Gastrocnemius medialis (tissue), 4 donors: ENCODE results near the gene LRRC45. TPM values are rescaled to one million over a fixed set of nuclear protein-coding genes. Genes with fewer than 3 reads are reported as not detected.

Source experiments
- ATAC-seq, 2 donors: fragments of 150-250 bp; one replicate each; pipeline ENCODE4 v1.9.1; 2016
- DNase-seq, 2 donors: peaks; one replicate each; pipeline ENCODE4 v3.0.0-alpha.2; 2019
- H3K27ac ChIP-seq, 4 donors: fragments of 200-600 bp; sonication (generic); 1 replicate in 1 of 4; 2 replicates in 3 of 4; pipeline ENCODE4 v1.5.1; 2016 to 2018; ENCODE audit warnings: mild to moderate bottlenecking in 2 of 4, moderate library complexity in 1 of 4
- H3K27me3 ChIP-seq, 3 donors: fragments of 200-600 bp; sonication (generic) in 2 of 3; 1 replicate in 1 of 3; 2 replicates in 2 of 3; pipeline versions ENCODE4 v1.5.1 to v1.6.0; 2016 to 2019; ENCODE audit warnings: mild to moderate bottlenecking in 1 of 3, moderate library complexity in 1 of 3
- H3K36me3 ChIP-seq, 2 donors: fragments of 200-600 bp; sonication (generic) in 1 of 2; one replicate each; pipeline ENCODE4 v1.5.1; 2017 to 2018
- H3K4me1 ChIP-seq, 2 donors: fragments of 200-600 bp; sonication (generic) in 1 of 2; one replicate each; pipeline ENCODE4 v1.5.1; 2016 to 2017; ENCODE audit warnings: mild to moderate bottlenecking in 2 of 2
- H3K4me3 ChIP-seq, 4 donors: fragments of 200-600 bp; sonication (generic) in 3 of 4; 1 replicate in 1 of 4; 2 replicates in 3 of 4; pipeline ENCODE4 v1.5.1; 2016 to 2019; ENCODE audit warnings: mild to moderate bottlenecking in 2 of 4
- H3K9me3 ChIP-seq, 3 donors: fragments of 200-600 bp; sonication (generic) in 2 of 3; 1 replicate in 1 of 3; 2 replicates in 2 of 3; pipeline ENCODE4 v1.5.1; 2016 to 2019
- POLR2A ChIP-seq, 2 donors: fragments of 450-650 bp; IDR thresholded peaks; one replicate each; pipeline ENCODE4 v1.6.1; 2017; ENCODE audit warnings: antibody characterized with exemption in 2 of 2, mild to moderate bottlenecking in 2 of 2, moderate library complexity in 2 of 2
- in situ Hi-C, 4 donors: fragments of 200-750 bp; cut with MboI; loops; one replicate each; pipeline versions ENCODE4 v1.15.0 to v1.8.0; 2017; ENCODE audit warnings: low sequenced_read_pairs in 4 of 4
- intact Hi-C: fragments of 100-400 bp; cut with DNase I; formaldehyde crosslinking; loops from one replicate; pipeline ENCODE4 v1.15.1; 2023; ENCODE audit warnings: low total_unique reads
- total RNA-seq, 4 donors: library from RNA; depleted of rRNA; stranded (reverse); fragments of >200 nt; gene quantifications; one replicate each; pipeline versions ENCODE4 v1.1.0 to v1.2.3, GENCODE V29; 2016
- TF ChIP-seq, protein P1 (sequence below), 5 experiments: fragments of 450-650 bp in 3 of 5; fragments of 200-600 bp in 2 of 5; sonication (generic) in 2 of 5; IDR thresholded peaks in 4 of 5; conservative IDR thresholded peaks in 1 of 5; 1 replicate in 4 of 5; 2 replicates in 1 of 5; pipeline ENCODE4 v1.5.1; 2016 to 2019; ENCODE audit warnings: antibody characterized with exemption in 5 of 5, mild to moderate bottlenecking in 3 of 5, moderate library complexity in 3 of 5

LRRC45 gene
- total RNA-seq, 4 donors from 2014 or later, result 1.1 to 5.0 (median 3.8) TPM

DNA sequence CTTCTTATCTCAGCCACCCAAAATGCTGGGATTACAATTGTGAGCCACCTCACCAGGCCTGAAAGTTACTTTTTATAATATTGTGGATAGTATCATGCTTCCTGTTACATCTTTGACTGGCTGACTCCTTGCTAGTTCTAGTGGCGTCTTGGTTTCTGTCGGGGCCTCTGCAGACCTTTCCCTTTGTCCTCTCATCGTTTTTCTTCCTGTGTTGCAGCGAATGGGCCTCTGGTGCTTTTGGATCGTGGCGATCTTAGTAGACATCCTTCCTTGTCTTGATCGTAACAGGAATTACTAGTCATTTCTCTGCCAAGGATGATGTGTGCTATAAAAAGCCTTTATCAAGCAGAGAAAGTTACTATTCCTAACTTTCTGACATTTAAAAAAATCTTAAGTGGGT lies 24.9 kb upstream of the LRRC45 start:
- no peak overlapping the region for H3K4me3 ChIP-seq
- peaks cover 0 to 4% of the 10 kb centered on the region in 2 donors for H3K36me3 ChIP-seq
- H3K9me3 ChIP-seq, result no peaks in the 10 kb centered on the region
- TF ChIP-seq, protein P1, sequence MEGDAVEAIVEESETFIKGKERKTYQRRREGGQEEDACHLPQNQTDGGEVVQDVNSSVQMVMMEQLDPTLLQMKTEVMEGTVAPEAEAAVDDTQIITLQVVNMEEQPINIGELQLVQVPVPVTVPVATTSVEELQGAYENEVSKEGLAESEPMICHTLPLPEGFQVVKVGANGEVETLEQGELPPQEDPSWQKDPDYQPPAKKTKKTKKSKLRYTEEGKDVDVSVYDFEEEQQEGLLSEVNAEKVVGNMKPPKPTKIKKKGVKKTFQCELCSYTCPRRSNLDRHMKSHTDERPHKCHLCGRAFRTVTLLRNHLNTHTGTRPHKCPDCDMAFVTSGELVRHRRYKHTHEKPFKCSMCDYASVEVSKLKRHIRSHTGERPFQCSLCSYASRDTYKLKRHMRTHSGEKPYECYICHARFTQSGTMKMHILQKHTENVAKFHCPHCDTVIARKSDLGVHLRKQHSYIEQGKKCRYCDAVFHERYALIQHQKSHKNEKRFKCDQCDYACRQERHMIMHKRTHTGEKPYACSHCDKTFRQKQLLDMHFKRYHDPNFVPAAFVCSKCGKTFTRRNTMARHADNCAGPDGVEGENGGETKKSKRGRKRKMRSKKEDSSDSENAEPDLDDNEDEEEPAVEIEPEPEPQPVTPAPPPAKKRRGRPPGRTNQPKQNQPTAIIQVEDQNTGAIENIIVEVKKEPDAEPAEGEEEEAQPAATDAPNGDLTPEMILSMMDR (IDR thresholded peaks at IDR 0.05 in 4 of 5, conservative IDR thresholded peaks at IDR 0.05 in 1 of 5), result no peak
- TF ChIP-seq POLR2A (IDR thresholded peaks at IDR 0.05), result no peak
- intact Hi-C loops (no loop called here), in situ Hi-C loops (no loop called here)
- no peak overlapping the region for H3K27ac ChIP-seq
- ATAC-seq, result no peak
- H3K27me3 ChIP-seq, result no peaks in the 10 kb centered on the region
- peaks cover 26 to 54% of the 10 kb centered on the region in 2 donors for H3K4me1 ChIP-seq
- no peak for DNase-seq

DNA sequence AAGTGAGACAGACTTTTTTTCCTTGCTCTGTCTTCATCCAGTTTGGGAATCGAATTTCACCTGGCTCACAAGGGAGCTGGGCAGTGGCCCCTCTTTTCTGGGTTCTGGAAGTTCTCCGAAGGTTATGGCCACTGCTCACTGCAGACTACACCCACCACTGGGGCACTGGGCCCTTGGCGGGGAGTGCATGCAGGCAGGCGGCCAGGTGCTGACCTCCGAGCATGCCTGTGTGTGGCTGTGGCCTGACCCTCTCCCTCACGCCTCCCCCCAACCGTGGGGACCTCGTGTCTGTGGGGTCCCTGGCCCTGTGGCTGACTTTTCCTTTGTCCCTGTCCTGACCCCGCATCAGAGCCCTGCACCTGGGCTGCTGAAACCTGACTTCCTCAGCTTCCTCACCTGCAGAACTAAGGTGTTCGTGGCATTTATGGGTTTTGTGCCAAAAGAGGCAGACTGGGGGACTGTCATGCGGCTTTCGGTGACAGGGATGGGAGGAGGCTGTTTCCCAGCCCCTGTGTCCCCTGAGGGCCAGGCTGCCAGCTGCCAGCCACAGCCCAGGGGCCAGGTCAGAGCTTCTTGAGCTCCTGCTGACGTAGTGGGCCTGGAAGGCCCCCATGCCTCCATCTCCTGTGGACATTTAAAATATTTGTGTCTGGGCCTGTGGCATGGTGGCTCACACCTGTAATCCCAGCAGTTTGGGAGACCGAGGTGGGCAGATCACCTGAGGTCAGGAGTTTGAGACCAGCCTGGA lies 24.2 kb upstream of the LRRC45 start:
- H3K27me3 ChIP-seq, result no peaks in the 10 kb centered on the region
- TF ChIP-seq, protein P1 (IDR thresholded peaks at IDR 0.05 in 4 of 5, conservative IDR thresholded peaks at IDR 0.05 in 1 of 5), result no peak
- TF ChIP-seq POLR2A (IDR thresholded peaks at IDR 0.05), result no peak
- DNase-seq (no peak), ATAC-seq (no peak)
- intact Hi-C loops (no loop called here), in situ Hi-C loops (no loop called here)
- H3K27ac ChIP-seq, result no peak overlapping the region
- no peaks in the 10 kb centered on the region for H3K9me3 ChIP-seq
- peaks cover 0 to 4% of the 10 kb centered on the region in 2 donors for H3K36me3 ChIP-seq
- H3K4me1 ChIP-seq, result peaks cover 32 to 60% of the 10 kb centered on the region in 2 donors
- H3K4me3 ChIP-seq, result no peak overlapping the region

DNA sequence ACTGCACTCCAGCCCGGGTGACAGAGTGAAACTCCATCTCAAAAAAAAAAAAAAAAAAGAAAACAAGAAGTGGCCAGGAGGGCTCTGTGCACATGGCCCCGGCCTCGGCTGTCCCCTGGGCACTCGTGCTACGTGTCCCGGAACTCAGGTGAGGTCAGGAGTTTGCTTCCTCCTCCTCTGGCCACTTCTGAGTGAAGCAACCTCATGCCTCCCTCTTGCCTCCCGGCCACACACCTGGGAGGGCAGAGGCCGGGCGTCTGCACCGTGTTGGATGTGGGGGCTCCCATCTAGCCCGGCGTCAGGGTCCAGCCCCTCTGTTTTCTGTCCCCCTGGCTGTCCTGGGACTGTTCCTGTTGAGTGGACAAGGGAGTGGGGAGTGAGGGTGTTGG lies 23.5 kb upstream of the LRRC45 start:
- intact Hi-C loops, result no loop called here
- no peak for ATAC-seq
- no peak for TF ChIP-seq POLR2A (IDR thresholded peaks at IDR 0.05)
- TF ChIP-seq, protein P1 (IDR thresholded peaks at IDR 0.05 in 4 of 5, conservative IDR thresholded peaks at IDR 0.05 in 1 of 5), result no peak

DNA sequence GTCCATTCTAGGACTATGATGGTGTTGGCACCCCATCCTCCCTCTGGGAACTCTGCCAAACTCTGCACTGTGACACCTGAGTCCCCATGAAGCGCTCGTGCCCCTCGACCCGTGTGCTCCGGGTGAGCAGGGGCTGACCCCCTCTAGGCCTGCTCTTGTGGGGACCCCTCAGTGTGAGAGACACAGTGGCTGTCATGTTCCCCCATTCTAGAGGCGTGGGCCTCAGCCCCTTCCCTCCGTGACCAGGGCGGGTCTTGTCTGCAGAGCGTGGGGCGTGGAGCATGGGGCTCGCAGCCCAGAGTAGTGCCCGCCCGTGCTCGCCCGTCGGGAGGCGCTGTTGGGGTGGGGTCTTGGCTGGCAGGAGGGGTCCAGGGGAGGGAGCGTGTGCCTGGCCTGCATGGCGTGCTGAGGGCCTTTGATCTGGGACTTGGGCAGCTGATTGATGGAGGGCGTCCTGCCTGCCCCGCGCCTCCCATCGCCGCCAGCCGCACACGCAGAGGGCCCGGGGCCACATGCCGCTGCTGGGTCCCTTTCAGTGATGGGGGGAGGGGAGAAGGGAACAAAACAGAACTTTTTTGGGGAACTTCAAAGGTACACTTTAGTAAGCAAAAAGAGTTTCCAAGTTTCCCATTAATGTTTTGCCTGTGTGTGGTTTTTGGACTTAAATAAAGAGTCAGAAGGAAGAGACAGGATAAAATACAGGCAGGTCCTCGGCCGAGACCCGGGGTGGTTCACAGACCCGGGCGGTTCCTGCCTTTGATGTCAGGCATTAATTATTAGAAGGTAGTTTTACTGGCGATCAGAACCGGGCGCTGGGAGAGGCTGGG lies 22.9 kb upstream of the LRRC45 start:
- H3K4me1 ChIP-seq, result peaks cover 35 to 67% of the 10 kb centered on the region in 2 donors
- intact Hi-C loops (loop anchor here (10.0 kb wide), 1 partner anchor 75 kb away; no protein-coding TSS in a partner anchor), in situ Hi-C loops (no loop called here)
- peaks cover 0 to 4% of the 10 kb centered on the region in 2 donors for H3K36me3 ChIP-seq
- H3K4me3 ChIP-seq, result no peak overlapping the region
- no peak for DNase-seq
- no peak for ATAC-seq
- H3K9me3 ChIP-seq, result no peaks in the 10 kb centered on the region
- peak overlapping the region in 2 of 4 donors; percentile 31 to 72 for H3K27ac ChIP-seq
- no peak for TF ChIP-seq POLR2A (IDR thresholded peaks at IDR 0.05)
- TF ChIP-seq, protein P1 (IDR thresholded peaks at IDR 0.05 in 4 of 5, conservative IDR thresholded peaks at IDR 0.05 in 1 of 5), result no peak
- no peaks in the 10 kb centered on the region for H3K27me3 ChIP-seq

More for the DNA sequence above, 23.5 kb upstream of the LRRC45 start:
- Histone ChIP-seq H3K4me3 (no peak overlapping the region), H3K4me1 (peaks cover 35 to 67% of the 10 kb centered on the region in 2 donors), H3K27ac (no peak overlapping the region), H3K36me3 (peaks cover 0 to 4% of the 10 kb centered on the region in 2 donors), H3K27me3 (no peaks in the 10 kb centered on the region), H3K9me3 (no peaks in the 10 kb centered on the region)
- DNase-seq, result no peak
- in situ Hi-C loops, result no loop called here
